BLaER1 (cell line): ENCODE results near the gene TBR1.

Experiments
- H3K27ac ChIP-seq: shearing (Covaris generic); formaldehyde crosslinking; 2 replicates; pipeline ENCODE4 v1.8.1; 2022
- H3K27me3 ChIP-seq: shearing (Covaris generic); formaldehyde crosslinking; 2 replicates; pipeline ENCODE4 v1.8.1; 2022
- H3K36me3 ChIP-seq: shearing (Covaris generic); formaldehyde crosslinking; 2 replicates; pipeline ENCODE4 v1.8.1; 2022
- H3K4me1 ChIP-seq: shearing (Covaris generic); formaldehyde crosslinking; 2 replicates; pipeline ENCODE4 v1.8.1; 2022
- H3K4me2 ChIP-seq: shearing (Covaris generic); formaldehyde crosslinking; 2 replicates; pipeline ENCODE4 v1.8.1; 2022
- H3K4me3 ChIP-seq: shearing (Covaris generic); formaldehyde crosslinking; 2 replicates; pipeline ENCODE4 v1.8.1; 2022
- H3K9ac ChIP-seq: shearing (Covaris generic); formaldehyde crosslinking; 2 replicates; pipeline ENCODE4 v1.8.1; 2022
- H3K9me3 ChIP-seq: shearing (Covaris generic); formaldehyde crosslinking; 2 replicates; pipeline ENCODE4 v1.8.1; 2022
- H4K20me1 ChIP-seq: shearing (Covaris generic); formaldehyde crosslinking; 2 replicates; pipeline ENCODE4 v1.8.1; 2022
- Cebpa-rat ChIP-seq: shearing (Covaris generic); IDR thresholded peaks from 2 replicates; pipeline ENCODE4 v1.8.1; 2022

The TBR1 gene

GRCh38 chr2:161471631-161472030 is 55.5 kb downstream of the TBR1 start:
- Histone ChIP-seq H3K27ac (no peak overlapping the region), H3K4me3 (no peak overlapping the region), H3K36me3 (no peaks in the 10 kb centered on the region), H4K20me1 (no peaks in the 10 kb centered on the region), H3K4me1 (no peaks in the 10 kb centered on the region), H3K27me3 (no peaks in the 10 kb centered on the region), H3K9me3 (peaks cover 17% of the 10 kb centered on the region), H3K4me2 (no peak overlapping the region), H3K9ac (no peak overlapping the region)
- TF ChIP-seq Cebpa-rat: no peak

GRCh38 chr2:161474920-161475319 is 58.8 kb downstream of the TBR1 start:
- H3K9me3 ChIP-seq: peaks cover 29% of the 10 kb centered on the region
- no peak overlapping the region for H3K4me2 ChIP-seq
- no peak for TF ChIP-seq Cebpa-rat
- H3K36me3 ChIP-seq: no peaks in the 10 kb centered on the region
- no peak overlapping the region for H3K4me3 ChIP-seq
- no peaks in the 10 kb centered on the region for H3K27me3 ChIP-seq
- no peak overlapping the region for H3K27ac ChIP-seq
- no peak overlapping the region for H3K9ac ChIP-seq
- H4K20me1 ChIP-seq: no peaks in the 10 kb centered on the region
- H3K4me1 ChIP-seq: no peaks in the 10 kb centered on the region
